ENCODE measurements around the gene BOD1L1.

BOD1L1 gene

GRCh38 chr4:13645075-13645474 is 17.6 kb upstream of the BOD1L1 start:
- no peak for DNase-seq (ENCODE audit: low read depth, low spot score)
- CTCF ChIA-PET, result interaction anchor here (1.9 to 10.0 kb wide), 2 partner anchors 10 to 221 kb away, joined by 4 to 127 read pairs; no protein-coding TSS in a partner anchor
- no peak overlapping the region for H3K4me3 ChIP-seq (ENCODE audit: low read depth, low read length)
- POLR2A ChIA-PET, result no interaction called here
- TF ChIP-seq CTCF (IDR thresholded peaks at IDR 0.05; ENCODE audit: insufficient read depth, low read length, missing control alignments), result no peak

- no peak for TF ChIP-seq CTCF (IDR thresholded peaks at IDR 0.05; ENCODE audit: insufficient read depth, low read length, missing control alignments)
- ChIA-PET CTCF (interaction anchor here (1.2 to 10.0 kb wide), 5 partner anchors 9 to 1146 kb away, joined by 4 to 127 read pairs (median 5); partner anchors contain the start of gene BOD1L1), POLR2A (interaction anchor here (1.2 kb wide), 1 partner anchor 1361 kb away, joined by 3 read pairs; no protein-coding TSS in a partner anchor)
- no peak overlapping the region for H3K4me3 ChIP-seq (ENCODE audit: low read depth, low read length)
- DNase-seq (ENCODE audit: low read depth, low spot score), result no peak
Observed at GRCh38 chr4:13642170-13642950, 14.8 kb upstream of the BOD1L1 start.

- no peak for TF ChIP-seq CTCF (IDR thresholded peaks at IDR 0.05; ENCODE audit: insufficient read depth, low read length, missing control alignments)
- ChIA-PET CTCF (interaction anchor here (1.7 to 10.0 kb wide), 3 partner anchors 13 to 14 kb away, joined by 5 to 127 read pairs (median 6); partner anchors contain the start of gene BOD1L1), POLR2A (no interaction called here)
- no peak for DNase-seq (ENCODE audit: low read depth, low spot score)
- no peak overlapping the region for H3K4me3 ChIP-seq (ENCODE audit: low read depth, low read length)
Observed at GRCh38 chr4:13641084-13641483, 13.6 kb upstream of the BOD1L1 start.

- H3K4me3 ChIP-seq (ENCODE audit: low read depth, low read length), result no peak overlapping the region
- POLR2A ChIA-PET, result no interaction called here
- DNase-seq (ENCODE audit: low read depth, low spot score), result peak; percentile 56
- CTCF ChIA-PET, result interaction anchor here (1.2 to 10.0 kb wide), 3 partner anchors 8 to 15 kb away, joined by 3 to 127 read pairs (median 5); no protein-coding TSS in a partner anchor
- no peak for TF ChIP-seq CTCF (IDR thresholded peaks at IDR 0.05; ENCODE audit: insufficient read depth, low read length, missing control alignments)
Observed at GRCh38 chr4:13640149-13640940, 12.8 kb upstream of the BOD1L1 start.

- no peak for DNase-seq (ENCODE audit: low read depth, low spot score)
- CTCF ChIA-PET, result interaction anchor here (0.9 kb wide), 1 partner anchor 19 kb away, joined by 4 read pairs; no protein-coding TSS in a partner anchor
- H3K4me3 ChIP-seq (ENCODE audit: low read depth, low read length), result no peak overlapping the region
- no peak for TF ChIP-seq CTCF (IDR thresholded peaks at IDR 0.05; ENCODE audit: insufficient read depth, low read length, missing control alignments)
- POLR2A ChIA-PET, result no interaction called here
Observed at GRCh38 chr4:13635286-13635799, 7.8 kb upstream of the BOD1L1 start.

Data from AG04449 (cell line).